ENCODE measurements around the gene PPM1H.
A peak's percentile ranks its signal among the peaks of the same experiment; 100 is the strongest.

The PPM1H gene

GRCh38 chr12:62640910-62641448 lies 294.0 kb downstream of the PPM1H start:
- H3K9me3 ChIP-seq (ENCODE audit: control insufficient read depth in 5 of 5, low read length in 5 of 5): no peaks in the 10 kb centered on the region
- no peaks in the 10 kb centered on the region for H3K27me3 ChIP-seq (ENCODE audit: control insufficient read depth in 5 of 5, insufficient read depth in 4 of 5, low read length in 5 of 5)
- no peaks in the 10 kb centered on the region for H3K36me3 ChIP-seq (ENCODE audit: control insufficient read depth in 5 of 5, insufficient read depth in 5 of 5, low read length in 5 of 5)
- H3K27ac ChIP-seq (ENCODE audit: low read depth, low read length): no peak overlapping the region
- H3K9ac ChIP-seq (ENCODE audit: low read length in 5 of 5): no peak overlapping the region
- peaks cover 0 to 5% (median 0%) of the 10 kb centered on the region in 5 donors for H3K4me1 ChIP-seq (ENCODE audit: control insufficient read depth in 5 of 5, insufficient read depth in 5 of 5, low read length in 5 of 5)
- no peak overlapping the region for H3K4me3 ChIP-seq (ENCODE audit: low read depth in 1 of 5, low read length in 5 of 5)

GRCh38 chr12:62637679-62638078 lies 297.3 kb downstream of the PPM1H start:
- Histone ChIP-seq H3K27ac (ENCODE audit: low read depth, low read length) (no peak overlapping the region), H3K9ac (ENCODE audit: low read length in 5 of 5) (no peak overlapping the region), H3K9me3 (ENCODE audit: control insufficient read depth in 5 of 5, low read length in 5 of 5) (no peaks in the 10 kb centered on the region), H3K4me1 (ENCODE audit: control insufficient read depth in 5 of 5, insufficient read depth in 5 of 5, low read length in 5 of 5) (peaks cover 2 to 12% (median 4%) of the 10 kb centered on the region in 5 donors), H3K27me3 (ENCODE audit: control insufficient read depth in 5 of 5, insufficient read depth in 4 of 5, low read length in 5 of 5) (no peaks in the 10 kb centered on the region), H3K4me3 (ENCODE audit: low read depth in 1 of 5, low read length in 5 of 5) (no peak overlapping the region), H3K36me3 (ENCODE audit: control insufficient read depth in 5 of 5, insufficient read depth in 5 of 5, low read length in 5 of 5) (no peaks in the 10 kb centered on the region)

- H3K4me3 ChIP-seq (ENCODE audit: low read depth in 1 of 5, low read length in 5 of 5): no peak overlapping the region
- peaks cover 2 to 22% (median 19%) of the 10 kb centered on the region in 5 donors for H3K4me1 ChIP-seq (ENCODE audit: control insufficient read depth in 5 of 5, insufficient read depth in 5 of 5, low read length in 5 of 5)
- no peaks in the 10 kb centered on the region for H3K27me3 ChIP-seq (ENCODE audit: control insufficient read depth in 5 of 5, insufficient read depth in 4 of 5, low read length in 5 of 5)
- no peaks in the 10 kb centered on the region for H3K36me3 ChIP-seq (ENCODE audit: control insufficient read depth in 5 of 5, insufficient read depth in 5 of 5, low read length in 5 of 5)
- H3K9me3 ChIP-seq (ENCODE audit: control insufficient read depth in 5 of 5, low read length in 5 of 5): no peaks in the 10 kb centered on the region
- no peak overlapping the region for H3K27ac ChIP-seq (ENCODE audit: low read depth, low read length)
- H3K9ac ChIP-seq (ENCODE audit: low read length in 5 of 5): no peak overlapping the region
Observed at GRCh38 chr12:62635649-62636048, 299.3 kb downstream of the PPM1H start.

GRCh38 chr12:62632411-62632918 lies 302.5 kb downstream of the PPM1H start:
- H3K27me3 ChIP-seq (ENCODE audit: control insufficient read depth in 5 of 5, insufficient read depth in 4 of 5, low read length in 5 of 5): no peaks in the 10 kb centered on the region

GRCh38 chr12:62631471-62632410 lies 303.2 kb downstream of the PPM1H start:
- H3K9ac ChIP-seq (ENCODE audit: low read length in 5 of 5): peak overlapping the region in 4 of 5 donors; percentile 50 to 59 (median 54)
- no peaks in the 10 kb centered on the region for H3K9me3 ChIP-seq (ENCODE audit: control insufficient read depth in 5 of 5, low read length in 5 of 5)
- peak overlapping the region; percentile 65 to 76 (median 69) for H3K4me3 ChIP-seq (ENCODE audit: low read depth in 1 of 5, low read length in 5 of 5)
- no peaks in the 10 kb centered on the region for H3K36me3 ChIP-seq (ENCODE audit: control insufficient read depth in 5 of 5, insufficient read depth in 5 of 5, low read length in 5 of 5)
- H3K27me3 ChIP-seq (ENCODE audit: control insufficient read depth in 5 of 5, insufficient read depth in 4 of 5, low read length in 5 of 5): no peaks in the 10 kb centered on the region
- H3K27ac ChIP-seq (ENCODE audit: low read depth, low read length): peak overlapping the region; percentile 80
- peaks cover 2 to 22% (median 19%) of the 10 kb centered on the region in 5 donors for H3K4me1 ChIP-seq (ENCODE audit: control insufficient read depth in 5 of 5, insufficient read depth in 5 of 5, low read length in 5 of 5)

More at GRCh38 chr12:62632411-62632918, 302.5 kb downstream of the PPM1H start:
- Histone ChIP-seq H3K4me1 (ENCODE audit: control insufficient read depth in 5 of 5, insufficient read depth in 5 of 5, low read length in 5 of 5) (peaks cover 2 to 22% (median 19%) of the 10 kb centered on the region in 5 donors), H3K36me3 (ENCODE audit: control insufficient read depth in 5 of 5, insufficient read depth in 5 of 5, low read length in 5 of 5) (no peaks in the 10 kb centered on the region), H3K4me3 (ENCODE audit: low read depth in 1 of 5, low read length in 5 of 5) (peak overlapping the region; percentile 65 to 76 (median 69)), H3K9me3 (ENCODE audit: control insufficient read depth in 5 of 5, low read length in 5 of 5) (no peaks in the 10 kb centered on the region), H3K27ac (ENCODE audit: low read depth, low read length) (peak overlapping the region; percentile 80), H3K9ac (ENCODE audit: low read length in 5 of 5) (peak overlapping the region in 3 of 5 donors; percentile 50 to 57 (median 52))

GRCh38 chr12:62629971-62630739 lies 304.8 kb downstream of the PPM1H start:
- H3K4me3 ChIP-seq (ENCODE audit: low read depth in 1 of 5, low read length in 5 of 5): no peak overlapping the region
- H3K27me3 ChIP-seq (ENCODE audit: control insufficient read depth in 5 of 5, insufficient read depth in 4 of 5, low read length in 5 of 5): no peaks in the 10 kb centered on the region
- no peaks in the 10 kb centered on the region for H3K9me3 ChIP-seq (ENCODE audit: control insufficient read depth in 5 of 5, low read length in 5 of 5)
- peaks cover 3 to 25% (median 16%) of the 10 kb centered on the region in 5 donors for H3K4me1 ChIP-seq (ENCODE audit: control insufficient read depth in 5 of 5, insufficient read depth in 5 of 5, low read length in 5 of 5)
- H3K36me3 ChIP-seq (ENCODE audit: control insufficient read depth in 5 of 5, insufficient read depth in 5 of 5, low read length in 5 of 5): no peaks in the 10 kb centered on the region
- no peak overlapping the region for H3K9ac ChIP-seq (ENCODE audit: low read length in 5 of 5)
- H3K27ac ChIP-seq (ENCODE audit: low read depth, low read length): no peak overlapping the region

GRCh38 chr12:62629413-62629812 lies 305.5 kb downstream of the PPM1H start:
- Histone ChIP-seq H3K9me3 (ENCODE audit: control insufficient read depth in 5 of 5, low read length in 5 of 5) (no peaks in the 10 kb centered on the region), H3K27me3 (ENCODE audit: control insufficient read depth in 5 of 5, insufficient read depth in 4 of 5, low read length in 5 of 5) (no peaks in the 10 kb centered on the region), H3K9ac (ENCODE audit: low read length in 5 of 5) (no peak overlapping the region), H3K4me3 (ENCODE audit: low read depth in 1 of 5, low read length in 5 of 5) (no peak overlapping the region), H3K36me3 (ENCODE audit: control insufficient read depth in 5 of 5, insufficient read depth in 5 of 5, low read length in 5 of 5) (no peaks in the 10 kb centered on the region), H3K27ac (ENCODE audit: low read depth, low read length) (no peak overlapping the region), H3K4me1 (ENCODE audit: control insufficient read depth in 5 of 5, insufficient read depth in 5 of 5, low read length in 5 of 5) (peaks cover 4 to 27% (median 18%) of the 10 kb centered on the region in 5 donors)

GRCh38 chr12:62627181-62627580 lies 307.8 kb downstream of the PPM1H start:
- H3K27ac ChIP-seq (ENCODE audit: low read depth, low read length): no peak overlapping the region
- H3K4me3 ChIP-seq (ENCODE audit: low read depth in 1 of 5, low read length in 5 of 5): no peak overlapping the region
- no peak overlapping the region for H3K9ac ChIP-seq (ENCODE audit: low read length in 5 of 5)
- no peaks in the 10 kb centered on the region for H3K36me3 ChIP-seq (ENCODE audit: control insufficient read depth in 5 of 5, insufficient read depth in 5 of 5, low read length in 5 of 5)
- H3K27me3 ChIP-seq (ENCODE audit: control insufficient read depth in 5 of 5, insufficient read depth in 4 of 5, low read length in 5 of 5): no peaks in the 10 kb centered on the region
- peaks cover 2 to 20% (median 11%) of the 10 kb centered on the region in 5 donors for H3K4me1 ChIP-seq (ENCODE audit: control insufficient read depth in 5 of 5, insufficient read depth in 5 of 5, low read length in 5 of 5)
- H3K9me3 ChIP-seq (ENCODE audit: control insufficient read depth in 5 of 5, low read length in 5 of 5): no peaks in the 10 kb centered on the region

GRCh38 chr12:62625228-62625627 lies 309.7 kb downstream of the PPM1H start:
- H3K36me3 ChIP-seq (ENCODE audit: control insufficient read depth in 5 of 5, insufficient read depth in 5 of 5, low read length in 5 of 5): no peaks in the 10 kb centered on the region
- H3K4me3 ChIP-seq (ENCODE audit: low read depth in 1 of 5, low read length in 5 of 5): no peak overlapping the region
- H3K9ac ChIP-seq (ENCODE audit: low read length in 5 of 5): no peak overlapping the region
- no peaks in the 10 kb centered on the region for H3K9me3 ChIP-seq (ENCODE audit: control insufficient read depth in 5 of 5, low read length in 5 of 5)
- H3K27me3 ChIP-seq (ENCODE audit: control insufficient read depth in 5 of 5, insufficient read depth in 4 of 5, low read length in 5 of 5): no peaks in the 10 kb centered on the region
- H3K27ac ChIP-seq (ENCODE audit: low read depth, low read length): no peak overlapping the region
- H3K4me1 ChIP-seq (ENCODE audit: control insufficient read depth in 5 of 5, insufficient read depth in 5 of 5, low read length in 5 of 5): peaks cover 0 to 11% (median 2%) of the 10 kb centered on the region in 5 donors

All from subcutaneous abdominal adipose tissue (tissue), 5 donors.